GM21381 (cell line): Measurements from ENCODE around the gene MLLT6.
A peak's percentile ranks its signal among the peaks of the same experiment; 100 is the strongest.

Source experiments
- ATAC-seq: cut with Tn5 transposase; IDR thresholded peaks from one replicate; pipeline ENCODE4 v1.9.1; 2021; ENCODE audit warnings: mild to moderate bottlenecking, moderate library complexity; ENCODE audit not compliant: unreplicated experiment

Gene MLLT6

GRCh38 chr17:38704606-38705522 lies at the start of gene MLLT6:
Gene MLLT6 (plus strand): TSS chr17:38705273. CDS start chr17:38705633, 360 bp downstream.
- no peak for ATAC-seq

GRCh38 chr17:38656959-38657823 lies 47.9 kb upstream of the MLLT6 start:
- no peak for ATAC-seq

- no peak for ATAC-seq
Measured at GRCh38 chr17:38657824-38658740, 47.0 kb upstream of the MLLT6 start.

GRCh38 chr17:38658741-38659345 lies 46.2 kb upstream of the MLLT6 start:
- no peak for ATAC-seq

- no peak for ATAC-seq
Measured at GRCh38 chr17:38659415-38659814, 45.7 kb upstream of the MLLT6 start.

GRCh38 chr17:38660097-38661025 lies 44.7 kb upstream of the MLLT6 start:
- ATAC-seq = no peak

- ATAC-seq = no peak
Measured at GRCh38 chr17:38663125-38663751, 41.8 kb upstream of the MLLT6 start.

GRCh38 chr17:38663964-38664644 lies 41.0 kb upstream of the MLLT6 start:
- no peak for ATAC-seq

GRCh38 chr17:38667099-38667786 lies 37.8 kb upstream of the MLLT6 start:
- no peak for ATAC-seq

GRCh38 chr17:38667787-38668122 lies 37.3 kb upstream of the MLLT6 start:
- ATAC-seq = no peak

- ATAC-seq = no peak
Measured at GRCh38 chr17:38669520-38669919, 35.6 kb upstream of the MLLT6 start.

GRCh38 chr17:38671939-38672720 lies 32.9 kb upstream of the MLLT6 start:
- no peak for ATAC-seq

- no peak for ATAC-seq
Measured at GRCh38 chr17:38672788-38673706, 32.0 kb upstream of the MLLT6 start.

- ATAC-seq = no peak
Measured at GRCh38 chr17:38673707-38674013, 31.4 kb upstream of the MLLT6 start.

GRCh38 chr17:38674014-38674748 lies 30.9 kb upstream of the MLLT6 start:
- ATAC-seq = peak; percentile 9
